KOPT-K1 (cell line): Measurements from ENCODE around the gene PARP9.

Experiments used
- H3K27ac ChIP-seq: fragments of 200-600 bp; sonication (generic); 2 replicates; pipeline ENCODE4 v1.5.1; 2016; ENCODE audit warnings: antibody characterized with exemption, mild to moderate bottlenecking, low read depth, low read length; ENCODE audit not compliant: poor library complexity, severe bottlenecking
- H3K36me3 ChIP-seq: fragments of 200-600 bp; sonication (generic); 2 replicates; pipeline ENCODE4 v1.5.1; 2017; ENCODE audit warnings: antibody characterized with exemption, mild to moderate bottlenecking, low read length, moderate library complexity; ENCODE audit not compliant: insufficient read depth
- H3K9me3 ChIP-seq: fragments of 200-600 bp; sonication (generic); 2 replicates; pipeline ENCODE4 v1.5.1; 2017; ENCODE audit warnings: antibody characterized with exemption, low read length, mild to moderate bottlenecking; ENCODE audit not compliant: insufficient read depth, poor library complexity, severe bottlenecking

PARP9 gene

DNA sequence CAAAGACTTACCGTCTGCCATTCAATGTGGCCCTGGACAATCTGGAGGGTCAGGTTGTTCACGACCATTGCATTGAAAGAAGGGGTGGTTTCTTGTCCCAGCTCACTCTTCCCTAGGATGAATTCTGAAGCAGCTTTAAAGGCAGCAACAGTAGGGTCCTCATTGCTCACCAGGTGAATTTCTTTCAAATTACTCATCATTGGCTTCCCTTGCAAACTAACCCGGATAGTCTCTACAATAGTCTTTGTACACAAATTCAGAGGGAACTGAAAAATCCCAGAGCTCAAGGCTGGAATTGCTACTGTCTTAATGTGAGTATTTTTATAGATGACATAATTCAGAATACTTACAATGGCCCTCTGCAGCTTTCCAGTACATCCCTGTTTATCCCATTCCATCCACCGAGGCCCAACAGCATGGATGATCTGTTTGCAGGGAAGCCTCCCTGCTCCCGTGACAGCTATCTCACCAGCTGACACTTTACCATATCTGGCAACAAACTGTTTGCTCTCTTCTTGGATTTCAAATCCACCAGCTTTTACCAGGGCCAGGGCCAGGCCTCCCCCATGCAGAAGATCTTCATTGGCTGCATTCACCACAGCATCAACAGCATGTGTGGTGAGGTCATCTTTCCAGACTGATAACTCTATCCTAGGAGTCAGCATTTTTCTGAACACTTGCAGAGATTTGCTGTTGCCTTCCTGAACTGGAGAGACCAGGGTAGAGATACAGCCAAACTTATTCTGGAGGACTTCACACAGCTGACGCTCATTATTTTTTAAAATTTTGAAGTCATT, 8.6 kb downstream of the PARP9 start:
- Histone ChIP-seq H3K27ac (no peak overlapping the region), H3K9me3 (no peaks in the 10 kb centered on the region), H3K36me3 (peaks cover 93% of the 10 kb centered on the region)

DNA sequence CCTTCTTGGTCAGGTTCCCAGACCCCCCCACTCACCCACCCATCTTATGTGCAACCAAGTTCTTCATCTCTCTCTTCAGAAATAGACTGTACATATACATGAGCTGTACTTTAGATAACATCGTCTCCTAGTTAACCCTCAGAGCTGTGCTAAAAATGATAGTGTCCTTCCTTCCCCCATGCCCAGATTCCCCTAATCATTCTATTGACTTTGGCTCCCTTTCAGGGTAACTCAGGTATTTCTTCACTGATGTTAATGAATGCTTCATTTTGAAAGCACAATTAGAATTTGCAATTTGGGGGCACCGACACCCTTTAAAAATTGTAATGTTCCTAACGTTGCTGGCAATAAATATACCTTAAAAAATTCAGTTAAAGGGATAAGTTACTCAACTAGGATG, 10.9 kb downstream of the PARP9 start:
- Histone ChIP-seq H3K9me3 (no peaks in the 10 kb centered on the region), H3K36me3 (peaks cover 98% of the 10 kb centered on the region), H3K27ac (no peak overlapping the region)

DNA sequence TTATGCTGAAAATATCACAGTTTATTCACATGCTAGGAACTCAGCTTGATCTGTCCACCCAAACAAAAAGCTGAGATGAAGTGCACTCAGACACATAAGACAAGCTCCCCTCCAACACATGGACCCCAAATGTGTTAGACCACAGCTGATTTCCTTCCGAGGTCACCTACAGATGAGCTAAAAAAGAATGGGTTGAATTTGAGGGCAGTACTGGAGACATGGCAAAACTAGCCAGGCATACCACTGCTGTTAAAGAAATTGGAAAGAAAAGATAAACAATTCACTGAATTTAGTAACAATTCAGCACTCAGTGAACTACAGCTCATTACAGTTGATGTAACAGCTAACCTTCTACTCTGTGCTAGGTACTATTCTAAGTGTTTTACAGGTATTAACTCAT, 15.5 kb downstream of the PARP9 start:
- peaks cover 95% of the 10 kb centered on the region for H3K36me3 ChIP-seq
- H3K9me3 ChIP-seq = no peaks in the 10 kb centered on the region
- H3K27ac ChIP-seq = no peak overlapping the region

DNA sequence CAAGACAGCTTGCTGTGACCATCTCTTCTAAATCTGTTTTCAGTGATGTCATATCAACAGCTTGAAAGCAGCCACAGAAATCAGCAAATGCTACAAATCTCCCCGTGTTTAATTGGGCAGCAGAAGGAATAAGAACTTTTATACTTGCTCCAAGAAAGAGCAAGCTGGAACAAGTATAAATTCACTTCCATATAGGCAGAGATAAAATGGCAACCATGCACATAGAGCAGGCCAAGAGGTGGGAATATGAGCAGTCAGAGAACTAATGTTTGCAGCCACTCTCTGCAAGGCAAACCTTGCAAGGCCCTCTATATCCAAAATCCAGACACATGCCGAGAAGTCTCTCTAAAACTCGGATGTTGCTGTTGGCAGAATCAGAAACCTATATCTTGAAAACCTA, 16.0 kb downstream of the PARP9 start:
- Histone ChIP-seq H3K27ac (no peak overlapping the region), H3K36me3 (peaks cover 94% of the 10 kb centered on the region), H3K9me3 (no peaks in the 10 kb centered on the region)

DNA sequence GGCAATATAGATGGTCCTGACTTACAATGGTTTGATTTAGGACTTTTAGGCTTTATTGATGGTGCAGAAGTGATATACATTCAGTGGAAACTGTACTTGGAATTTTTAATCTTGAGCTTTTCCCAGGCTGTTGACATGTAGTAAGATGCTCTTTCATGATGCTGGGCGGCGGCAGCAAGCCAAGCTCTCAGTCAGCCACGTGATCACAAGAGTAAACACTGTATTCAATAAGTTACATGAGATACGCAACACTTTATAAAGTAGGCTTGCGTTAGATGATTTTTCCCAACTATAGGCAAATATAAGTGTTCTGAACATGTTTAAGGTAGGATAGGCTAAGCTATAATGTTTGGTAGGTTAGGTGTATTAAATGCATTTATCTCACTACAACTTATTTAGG, 17.9 kb downstream of the PARP9 start:
- no peak overlapping the region for H3K27ac ChIP-seq
- peaks cover 91% of the 10 kb centered on the region for H3K36me3 ChIP-seq
- no peaks in the 10 kb centered on the region for H3K9me3 ChIP-seq

DNA sequence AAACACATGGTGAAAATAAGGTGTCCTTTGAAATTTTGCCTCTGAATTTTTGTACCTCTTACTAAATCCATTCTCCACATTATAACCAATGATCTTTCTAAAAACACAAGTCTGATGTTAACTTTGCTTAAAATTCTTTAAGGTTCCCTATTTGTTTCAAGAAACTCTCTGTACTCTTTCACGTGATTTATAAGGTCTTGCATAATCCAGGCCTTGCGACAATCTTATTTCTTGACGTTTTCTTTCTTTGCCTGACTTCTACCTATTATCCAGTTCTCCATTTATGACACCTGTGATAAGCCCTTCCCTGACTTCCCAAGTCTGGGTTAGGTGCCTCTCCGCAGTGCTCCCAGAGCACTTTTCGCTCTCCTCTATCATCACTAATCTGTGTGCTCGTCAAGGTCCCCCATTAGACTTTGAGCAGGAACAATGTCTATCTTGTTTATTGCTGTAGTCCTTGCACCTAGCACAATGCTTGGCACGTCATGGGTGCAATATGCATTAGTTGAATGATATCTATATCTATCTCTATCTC, 25.1 kb downstream of the PARP9 start:
- H3K9me3 ChIP-seq = no peaks in the 10 kb centered on the region
- H3K36me3 ChIP-seq = peaks cover 94% of the 10 kb centered on the region
- H3K27ac ChIP-seq = no peak overlapping the region

DNA sequence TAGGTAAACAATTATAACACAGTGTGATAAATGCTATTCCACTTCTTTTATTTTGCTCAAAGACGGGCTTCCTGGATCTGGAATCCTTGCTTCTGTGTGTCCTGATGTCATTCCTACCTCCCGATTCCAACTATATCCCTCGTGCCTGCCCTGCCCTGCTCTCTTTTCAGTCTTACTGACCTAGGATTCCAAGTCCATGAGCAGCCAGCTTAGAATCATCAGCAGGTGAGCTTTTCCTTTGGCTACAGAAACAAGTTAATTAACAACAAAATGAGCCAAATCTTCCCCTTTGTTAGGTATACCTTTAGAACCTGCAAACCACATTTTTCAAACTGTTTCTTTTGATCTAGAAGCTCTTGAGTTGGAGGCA, 27.5 kb downstream of the PARP9 start:
- Histone ChIP-seq H3K36me3 (peaks cover 98% of the 10 kb centered on the region), H3K9me3 (no peaks in the 10 kb centered on the region), H3K27ac (no peak overlapping the region)

DNA sequence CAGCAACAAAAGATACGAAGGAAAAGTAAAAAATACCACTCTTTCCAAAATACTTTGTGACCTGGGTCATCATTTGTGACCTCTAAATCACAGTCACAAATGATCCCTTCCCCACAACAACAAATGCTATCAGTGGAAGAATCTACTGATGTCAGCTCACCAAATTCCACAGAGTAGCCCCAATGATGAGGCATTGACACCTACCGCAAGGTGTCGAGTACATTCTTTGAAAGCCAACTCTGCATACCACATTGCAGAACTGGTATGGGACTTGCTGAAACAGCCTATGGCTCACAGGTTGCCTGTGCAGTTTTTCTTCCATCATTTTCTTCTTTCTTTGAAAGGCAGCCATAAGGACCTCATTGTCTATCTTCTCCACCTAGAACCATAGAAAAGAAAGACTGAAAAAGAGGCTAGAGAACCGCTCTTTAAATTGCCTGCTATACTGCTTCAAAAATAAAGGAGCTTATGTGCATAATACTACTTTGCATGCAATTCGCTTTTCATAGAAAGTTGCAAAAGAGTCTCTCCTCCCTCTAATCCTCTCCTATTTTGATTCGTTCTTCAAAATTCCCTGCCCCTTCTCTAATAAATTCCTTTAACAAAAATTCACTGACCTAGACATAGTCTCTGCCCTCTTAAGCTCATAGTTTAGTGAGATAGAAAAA, 28.0 kb downstream of the PARP9 start:
- Histone ChIP-seq H3K36me3 (peaks cover 97% of the 10 kb centered on the region), H3K27ac (no peak overlapping the region)

DNA sequence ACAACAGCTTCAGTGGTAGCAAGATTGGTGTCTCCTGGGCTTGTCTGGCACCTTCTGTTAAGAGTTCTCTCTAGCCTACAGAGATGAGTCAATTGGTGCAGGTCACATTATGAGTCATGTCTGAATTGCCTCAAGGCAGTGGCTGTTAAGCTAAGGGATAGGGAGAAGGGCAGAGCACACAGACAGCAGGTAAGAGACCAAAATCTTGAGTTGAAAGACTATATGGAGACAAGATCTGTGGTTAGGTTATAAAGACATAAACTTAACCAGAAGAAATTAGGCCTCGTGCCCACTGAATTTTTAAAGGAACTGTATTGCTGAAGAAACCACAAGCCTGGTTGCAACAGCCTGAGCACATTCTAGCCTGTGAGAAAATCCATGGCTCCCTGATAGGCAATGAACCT, 30.2 kb downstream of the PARP9 start:
- no peak overlapping the region for H3K27ac ChIP-seq
- H3K9me3 ChIP-seq = no peaks in the 10 kb centered on the region
- peaks cover 92% of the 10 kb centered on the region for H3K36me3 ChIP-seq

More for the DNA sequence above, 28.0 kb downstream of the PARP9 start:
- H3K9me3 ChIP-seq = no peaks in the 10 kb centered on the region

DNA sequence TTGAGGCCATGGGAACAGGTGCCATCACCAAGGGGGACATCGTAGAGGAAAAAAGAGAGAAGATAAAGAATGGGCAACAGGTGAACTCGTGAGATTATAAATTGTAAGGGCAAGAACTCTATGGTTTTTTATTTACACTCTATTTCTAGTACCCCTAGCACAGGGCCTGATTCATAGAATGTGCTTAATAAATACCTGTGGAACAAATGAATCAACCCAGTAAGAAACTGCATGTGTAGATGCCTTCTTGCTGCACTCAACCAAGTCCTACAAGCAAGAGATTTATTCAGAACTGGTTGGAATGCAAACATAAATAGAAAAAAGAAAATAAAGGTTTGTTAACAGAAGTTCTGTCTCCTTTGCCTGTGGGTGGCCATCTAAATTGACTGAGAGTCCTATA, 30.6 kb downstream of the PARP9 start:
- Histone ChIP-seq H3K9me3 (no peaks in the 10 kb centered on the region), H3K36me3 (peaks cover 88% of the 10 kb centered on the region), H3K27ac (no peak overlapping the region)

DNA sequence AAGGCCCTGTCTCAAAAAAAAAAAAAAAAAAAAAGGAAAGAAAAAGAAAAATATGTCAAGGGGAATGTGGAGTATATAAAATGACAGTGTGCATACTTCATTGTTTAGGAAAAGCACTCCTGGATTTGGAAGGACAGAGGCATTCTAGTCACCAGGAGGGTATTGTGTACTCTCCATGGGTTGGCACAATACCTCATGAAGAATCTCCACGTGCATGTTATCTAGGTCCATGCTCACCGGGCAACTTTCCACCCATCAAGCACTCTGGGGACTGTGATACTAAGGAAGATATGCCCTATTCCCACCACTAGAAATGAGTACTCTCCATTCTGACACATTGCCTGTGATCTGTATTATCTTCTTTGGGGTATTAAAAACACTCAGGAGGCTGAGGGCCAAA, 33.9 kb downstream of the PARP9 start:
- Histone ChIP-seq H3K9me3 (no peaks in the 10 kb centered on the region), H3K27ac (no peak overlapping the region), H3K36me3 (peaks cover 70% of the 10 kb centered on the region)

DNA sequence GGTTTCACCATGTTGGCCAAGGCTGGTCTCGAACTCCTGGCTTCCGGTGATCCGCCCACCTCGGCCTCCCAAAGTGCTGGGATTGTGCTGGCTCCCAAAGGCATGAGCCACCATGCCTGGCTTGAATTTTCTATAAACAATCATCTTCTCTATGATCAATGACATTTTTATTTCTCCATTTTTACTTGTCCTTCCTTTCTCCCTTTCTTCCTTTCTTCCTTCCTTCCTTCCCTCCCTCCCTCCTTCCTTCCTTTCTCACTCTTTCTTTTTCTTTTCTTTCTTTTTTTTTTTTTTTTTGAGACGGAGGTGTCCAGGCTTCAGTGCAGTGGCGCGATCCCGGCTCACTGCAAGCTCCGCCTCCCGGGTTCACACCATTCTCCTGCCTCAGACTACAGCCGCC, 40.8 kb downstream of the PARP9 start:
- Histone ChIP-seq H3K9me3 (no peaks in the 10 kb centered on the region), H3K36me3 (peaks cover 13% of the 10 kb centered on the region; the same call in 1 of the 2 replicates), H3K27ac (no peak overlapping the region)

DNA sequence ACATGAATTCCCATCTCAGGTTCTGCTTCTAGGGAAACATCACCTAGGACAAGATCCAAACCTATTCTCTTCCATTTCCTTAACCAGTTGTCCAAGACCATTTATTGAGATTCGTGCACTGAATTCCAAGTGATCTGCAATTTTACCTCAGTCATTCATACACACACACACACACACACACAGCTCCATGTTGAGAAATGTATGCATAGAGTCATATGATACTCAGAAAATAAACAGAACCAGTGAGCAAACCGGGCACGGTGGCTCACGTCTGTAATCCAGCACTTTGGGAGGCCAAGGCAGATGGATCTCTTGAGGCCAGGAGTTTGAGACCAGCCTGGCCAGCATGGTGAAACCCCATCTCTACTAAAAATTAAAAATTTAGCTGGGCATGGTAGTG, 43.2 kb downstream of the PARP9 start:
- Histone ChIP-seq H3K36me3 (no peaks in the 10 kb centered on the region), H3K9me3 (no peaks in the 10 kb centered on the region), H3K27ac (no peak overlapping the region)

DNA sequence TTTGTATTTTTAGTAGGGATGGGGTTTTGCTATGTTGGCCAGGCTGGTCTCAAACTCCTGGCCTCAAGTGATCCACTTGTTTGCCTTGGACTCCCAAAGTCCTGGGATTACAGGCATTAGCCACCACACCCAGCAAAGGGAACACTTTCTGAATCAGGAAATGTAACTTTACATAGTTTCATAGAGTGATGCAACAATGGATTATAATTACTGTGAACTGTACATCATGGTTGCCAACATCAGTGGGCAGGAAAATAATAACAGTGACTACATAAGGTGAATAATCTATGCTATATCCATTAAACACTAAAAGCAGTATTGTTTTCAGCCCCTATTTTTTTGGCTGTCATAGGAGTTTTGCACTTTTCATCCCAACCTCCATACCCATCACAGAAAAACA, 44.4 kb downstream of the PARP9 start:
- Histone ChIP-seq H3K9me3 (no peaks in the 10 kb centered on the region), H3K36me3 (no peaks in the 10 kb centered on the region), H3K27ac (no peak overlapping the region)

DNA sequence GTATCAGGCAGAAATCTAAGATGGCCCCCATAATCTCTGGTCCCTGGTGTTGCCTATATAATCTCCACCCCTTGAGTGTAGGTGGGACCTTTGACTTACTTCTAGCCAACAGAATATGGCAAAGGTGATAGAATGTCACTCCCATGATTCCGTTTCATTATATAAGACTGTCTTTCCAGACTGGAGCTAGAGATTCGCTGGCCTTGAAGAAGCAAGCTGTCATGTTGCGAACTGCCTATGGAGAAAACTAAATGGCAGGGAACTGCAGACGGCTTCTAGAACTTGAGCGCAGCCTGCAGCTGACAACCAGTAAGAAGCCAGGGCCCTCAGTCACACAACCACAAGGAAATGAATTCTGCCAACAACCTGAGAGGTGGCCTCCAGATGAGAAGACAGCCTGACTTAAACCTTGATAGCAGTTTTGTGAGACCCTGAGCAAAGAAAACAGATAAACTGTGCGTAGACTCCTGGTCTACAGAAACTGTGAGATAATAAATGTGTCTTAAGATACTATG, 47.2 kb downstream of the PARP9 start:
- Histone ChIP-seq H3K9me3 (no peaks in the 10 kb centered on the region), H3K27ac (no peak overlapping the region), H3K36me3 (no peaks in the 10 kb centered on the region)
